Endodermal cell (in vitro differentiated cells): ENCODE measurements around the gene HRH1. TPM values are rescaled to one million over a fixed set of nuclear protein-coding genes. Genes with fewer than 3 reads are reported as not detected.

ENCODE experiments used
- DNase-seq: peaks from one replicate; pipeline ENCODE4 v3.0.0-alpha.2; 2017
- H3K27ac ChIP-seq: 2 replicates; pipeline ENCODE4 v1.5.1; 2013; ENCODE audit warnings: mild to moderate bottlenecking, low read depth, low read length, moderate library complexity
- H3K27me3 ChIP-seq: 2 replicates; pipeline ENCODE4 v1.6.1; 2013; ENCODE audit warnings: mild to moderate bottlenecking, low read length, moderate library complexity; ENCODE audit not compliant: insufficient read depth, control insufficient read depth, poor library complexity, severe bottlenecking
- H3K36me3 ChIP-seq: 2 replicates; pipeline ENCODE4 v1.7.0; 2013; ENCODE audit warnings: mild to moderate bottlenecking, low read length, moderate library complexity; ENCODE audit not compliant: control insufficient read depth, insufficient read depth
- H3K4me1 ChIP-seq: one replicate; pipeline ENCODE4 v1.7.0; 2013; ENCODE audit warnings: low read length; ENCODE audit not compliant: control insufficient read depth, insufficient read depth
- H3K4me3 ChIP-seq: 2 replicates; pipeline ENCODE4 v1.5.1; 2013; ENCODE audit warnings: mild to moderate bottlenecking, low read length, moderate library complexity
- H3K9ac ChIP-seq: 2 replicates; pipeline ENCODE4 v1.6.1; 2013; ENCODE audit warnings: mild to moderate bottlenecking, low read length, moderate library complexity; ENCODE audit not compliant: poor library complexity, severe bottlenecking; ENCODE audit errors: extremely low read depth
- H3K9me3 ChIP-seq: 2 replicates; pipeline ENCODE4 v1.6.1; 2013; ENCODE audit warnings: mild to moderate bottlenecking, low read length, moderate library complexity; ENCODE audit not compliant: control insufficient read depth
- H3K27ac Mint-ChIP-seq: 2 replicates; pipeline ENCODE4 v1.8.0; 2020; ENCODE audit warnings: mixed read lengths
- H3K27me3 Mint-ChIP-seq: 2 replicates; pipeline ENCODE4 v1.8.0; 2021; ENCODE audit warnings: mild to moderate bottlenecking, mixed read lengths; ENCODE audit not compliant: insufficient read depth
- H3K36me3 Mint-ChIP-seq: 2 replicates; pipeline ENCODE4 v1.8.0; 2020; ENCODE audit warnings: low read depth, mixed read lengths
- H3K4me1 Mint-ChIP-seq: 2 replicates; pipeline ENCODE4 v1.8.0; 2020; ENCODE audit warnings: mixed read lengths
- H3K4me3 Mint-ChIP-seq: 2 replicates; pipeline ENCODE4 v1.8.0; 2020; ENCODE audit warnings: mild to moderate bottlenecking, moderate library complexity, mixed read lengths
- H3K9me3 Mint-ChIP-seq: 2 replicates; pipeline ENCODE4 v1.8.0; 2020; ENCODE audit warnings: mild to moderate bottlenecking, mixed read lengths
- WGBS, 2 experiments: methylation state at CpG; one replicate each; pipeline versions ENCODE4 v1.1.5 to v1.1.7; 2013; ENCODE audit warnings: missing lambda C conversion rate in 2 of 2, mixed read lengths in 1 of 2; ENCODE audit not compliant: insufficient coverage in 1 of 2, insufficient read length in 1 of 2; 5-methylcytosine and 5-hydroxymethylcytosine counted together
- total RNA-seq, 2 donors: library from RNA; stranded (reverse); fragmentation: NEBNext Ultra II Directional in 1 of 2; extraction: Animal tissue kit (Norgen Biotek cat#: 25700) in 1 of 2; gene quantifications; 2 replicates in 1 of 2; 3 replicates in 1 of 2; pipeline ENCODE4 v1.2.1, GENCODE V29; 2021
- TF ChIP-seq, protein P1 (sequence below): fragments of 200-600 bp; sonication (generic); conservative IDR thresholded peaks from 2 replicates; pipeline ENCODE4 v1.5.0; 2021; ENCODE audit warnings: antibody characterized with exemption, mild to moderate bottlenecking

Gene HRH1
- total RNA-seq, 2 donors from 2014 or later, result 0.13 TPM; not detected in 1

DNA sequence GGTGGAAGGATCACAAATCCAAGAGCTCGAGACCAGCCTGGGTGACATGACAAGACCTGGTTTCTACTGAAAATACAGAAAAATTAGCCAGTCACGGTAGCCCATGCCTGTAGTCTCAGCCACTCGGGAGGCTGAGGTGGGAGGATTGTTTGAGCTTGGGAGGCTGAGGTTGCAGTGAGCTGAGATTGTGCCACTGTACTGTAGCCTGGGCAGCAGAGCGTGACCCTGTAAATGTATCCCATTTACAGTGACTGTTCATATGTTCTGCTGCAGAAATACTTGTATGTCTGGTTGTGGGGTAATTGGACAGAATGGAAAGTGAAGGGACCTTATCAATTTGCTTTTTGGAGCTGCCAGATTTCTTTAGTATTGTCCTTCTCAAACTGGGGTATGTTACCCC is 142.8 kb downstream of the HRH1 start:
- Histone ChIP-seq H3K4me3 (no peak overlapping the region), H3K9me3 (no peaks in the 10 kb centered on the region), H3K9ac (no peak overlapping the region), H3K27ac (no peak overlapping the region), H3K4me1 (no peaks in the 10 kb centered on the region), H3K27me3 (no peaks in the 10 kb centered on the region), H3K36me3 (peaks cover 16% of the 10 kb centered on the region)
- H3K36me3 Mint-ChIP-seq, result peaks cover 4% of the 10 kb centered on the region
- no peaks in the 10 kb centered on the region for H3K4me1 Mint-ChIP-seq
- WGBS, 2 experiments, result 91% methylated on average over 4 of the region's 4 CpGs
- no peak for DNase-seq
- H3K27me3 Mint-ChIP-seq, result no peaks in the 10 kb centered on the region
- H3K9me3 Mint-ChIP-seq, result no peaks in the 10 kb centered on the region
- H3K4me3 Mint-ChIP-seq, result no peak overlapping the region
- TF ChIP-seq, protein P1, sequence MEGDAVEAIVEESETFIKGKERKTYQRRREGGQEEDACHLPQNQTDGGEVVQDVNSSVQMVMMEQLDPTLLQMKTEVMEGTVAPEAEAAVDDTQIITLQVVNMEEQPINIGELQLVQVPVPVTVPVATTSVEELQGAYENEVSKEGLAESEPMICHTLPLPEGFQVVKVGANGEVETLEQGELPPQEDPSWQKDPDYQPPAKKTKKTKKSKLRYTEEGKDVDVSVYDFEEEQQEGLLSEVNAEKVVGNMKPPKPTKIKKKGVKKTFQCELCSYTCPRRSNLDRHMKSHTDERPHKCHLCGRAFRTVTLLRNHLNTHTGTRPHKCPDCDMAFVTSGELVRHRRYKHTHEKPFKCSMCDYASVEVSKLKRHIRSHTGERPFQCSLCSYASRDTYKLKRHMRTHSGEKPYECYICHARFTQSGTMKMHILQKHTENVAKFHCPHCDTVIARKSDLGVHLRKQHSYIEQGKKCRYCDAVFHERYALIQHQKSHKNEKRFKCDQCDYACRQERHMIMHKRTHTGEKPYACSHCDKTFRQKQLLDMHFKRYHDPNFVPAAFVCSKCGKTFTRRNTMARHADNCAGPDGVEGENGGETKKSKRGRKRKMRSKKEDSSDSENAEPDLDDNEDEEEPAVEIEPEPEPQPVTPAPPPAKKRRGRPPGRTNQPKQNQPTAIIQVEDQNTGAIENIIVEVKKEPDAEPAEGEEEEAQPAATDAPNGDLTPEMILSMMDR, result no peak
- no peak overlapping the region for H3K27ac Mint-ChIP-seq

DNA sequence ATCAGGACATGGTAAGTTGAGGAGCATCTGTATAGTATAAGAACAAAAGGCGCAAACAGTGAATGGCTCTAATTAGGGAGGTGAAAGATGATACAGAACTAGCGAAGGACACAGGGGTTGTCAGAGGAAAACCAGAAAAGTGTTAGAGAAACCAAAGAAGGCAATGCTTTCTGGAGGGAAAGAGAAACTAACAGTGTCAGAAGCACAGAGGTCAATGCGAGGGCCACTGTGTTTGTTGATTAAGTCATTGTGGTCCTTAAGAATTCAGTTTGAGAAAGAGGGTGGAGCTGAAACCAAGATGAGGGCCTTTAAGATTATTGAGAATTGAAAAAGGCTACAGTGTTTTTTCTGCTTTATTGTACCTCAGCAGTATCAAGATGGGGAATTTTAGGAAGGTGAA is 146.7 kb downstream of the HRH1 start:
- Histone ChIP-seq H3K36me3 (peaks cover 30% of the 10 kb centered on the region), H3K4me1 (no peaks in the 10 kb centered on the region), H3K9ac (no peak overlapping the region), H3K9me3 (no peaks in the 10 kb centered on the region), H3K27me3 (no peaks in the 10 kb centered on the region), H3K4me3 (no peak overlapping the region), H3K27ac (no peak overlapping the region)
- WGBS, 2 experiments, result 96 to 100% methylated on average over 3 of the region's 3 CpGs
- H3K36me3 Mint-ChIP-seq, result peaks cover 20% of the 10 kb centered on the region
- H3K27ac Mint-ChIP-seq, result no peak overlapping the region
- peaks cover 5% of the 10 kb centered on the region for H3K9me3 Mint-ChIP-seq
- H3K4me1 Mint-ChIP-seq, result peaks cover 7% of the 10 kb centered on the region
- no peak overlapping the region for H3K4me3 Mint-ChIP-seq
- TF ChIP-seq, protein P1, result no peak
- no peak for DNase-seq
- H3K27me3 Mint-ChIP-seq, result no peaks in the 10 kb centered on the region

DNA sequence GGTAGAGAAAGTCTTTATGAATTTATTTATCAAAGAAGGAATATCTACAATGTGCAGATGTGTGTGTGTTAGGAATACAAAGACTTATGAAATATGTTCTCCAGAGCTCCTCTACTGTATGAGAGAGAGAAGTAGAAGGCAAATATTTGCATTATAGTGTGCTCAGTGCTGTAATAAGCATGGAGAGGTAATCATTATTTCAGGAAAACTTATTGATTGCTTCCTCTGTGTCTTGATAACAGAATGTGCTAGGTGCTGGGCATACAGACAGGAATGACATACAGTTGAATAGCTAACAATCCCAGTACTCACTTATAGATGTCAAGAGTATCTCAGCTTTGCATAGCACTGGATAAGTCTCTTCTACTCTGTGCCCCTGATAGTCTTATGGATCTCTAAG is 148.2 kb downstream of the HRH1 start:
- Histone ChIP-seq H3K27ac (no peak overlapping the region), H3K4me1 (no peaks in the 10 kb centered on the region), H3K9me3 (no peaks in the 10 kb centered on the region), H3K27me3 (no peaks in the 10 kb centered on the region), H3K4me3 (no peak overlapping the region), H3K36me3 (peaks cover 38% of the 10 kb centered on the region), H3K9ac (no peak overlapping the region)
- Mint-ChIP-seq H3K36me3 (peaks cover 25% of the 10 kb centered on the region), H3K9me3 (peaks cover 5% of the 10 kb centered on the region), H3K27me3 (no peaks in the 10 kb centered on the region), H3K27ac (no peak overlapping the region), H3K4me1 (peaks cover 7% of the 10 kb centered on the region), H3K4me3 (no peak overlapping the region)
- TF ChIP-seq, protein P1, result no peak
- no peak for DNase-seq
